Loucy (cell line): ENCODE results near the gene FOXP3.

Experiments
- CTCF ChIP-seq: fragments of 200-600 bp; sonication (generic); conservative IDR thresholded peaks from 2 replicates; pipeline ENCODE4 v1.5.1; 2014; ENCODE audit warnings: mild to moderate bottlenecking, antibody characterized with exemption, low read length
- EZH2phosphoT487 ChIP-seq: fragments of 200-600 bp; IDR thresholded peaks from 2 replicates; pipeline ENCODE4 v1.6.1; 2018; ENCODE audit warnings: antibody characterized with exemption, mild to moderate bottlenecking, moderate library complexity, borderline replicate concordance

GRCh38 chrX:49211074-49211473, 53.4 kb downstream of the FOXP3 start:
- TF ChIP-seq CTCF (no peak), EZH2phosphoT487 (no peak)
